IgD-negative memory B cell (primary cell): ENCODE data around the gene RASSF10. TPM values are rescaled to one million over a fixed set of nuclear protein-coding genes. Genes with fewer than 3 reads are reported as not detected.
"Not testable (repeated sequence)": the region's sequence is repeated elsewhere in the genome, so short reads cannot be mapped to it uniquely, and the experiment has no call there.

Experiments
- H3K27ac Mint-ChIP-seq, 3 donors: one replicate each; pipeline ENCODE4 v1.8.0; 2020 to 2022; ENCODE audit warnings: mild to moderate bottlenecking in 3 of 3, mixed read lengths in 3 of 3, moderate library complexity in 1 of 3
- H3K27me3 Mint-ChIP-seq: one replicate; pipeline ENCODE4 v1.8.0; 2021; ENCODE audit warnings: mixed read lengths
- H3K36me3 Mint-ChIP-seq: one replicate; pipeline ENCODE4 v1.8.0; 2020; ENCODE audit warnings: mild to moderate bottlenecking, mixed read lengths
- H3K4me1 Mint-ChIP-seq, 3 donors: one replicate each; pipeline ENCODE4 v1.8.0; 2020 to 2022; ENCODE audit warnings: mixed read lengths in 3 of 3, mild to moderate bottlenecking in 1 of 3
- H3K4me3 Mint-ChIP-seq, 4 donors: one replicate each; pipeline ENCODE4 v1.8.0; 2020 to 2022; ENCODE audit warnings: mild to moderate bottlenecking in 4 of 4, mixed read lengths in 4 of 4, moderate library complexity in 3 of 4
- H3K9me3 Mint-ChIP-seq, 3 donors: one replicate each; pipeline ENCODE4 v1.8.0; 2020 to 2021; ENCODE audit warnings: mixed read lengths in 3 of 3, mild to moderate bottlenecking in 1 of 3
- polyA plus RNA-seq: library from polyadenylated mRNA; unstranded; fragments of 300-500 nt; fragmentation: Illumina TruSeq; gene quantifications from one replicate; pipeline ENCODE4 v1.2.3, GENCODE V29; 2021

Gene RASSF10
- polyA plus RNA-seq, 1 donor from 2014 or later, result not detected

DNA sequence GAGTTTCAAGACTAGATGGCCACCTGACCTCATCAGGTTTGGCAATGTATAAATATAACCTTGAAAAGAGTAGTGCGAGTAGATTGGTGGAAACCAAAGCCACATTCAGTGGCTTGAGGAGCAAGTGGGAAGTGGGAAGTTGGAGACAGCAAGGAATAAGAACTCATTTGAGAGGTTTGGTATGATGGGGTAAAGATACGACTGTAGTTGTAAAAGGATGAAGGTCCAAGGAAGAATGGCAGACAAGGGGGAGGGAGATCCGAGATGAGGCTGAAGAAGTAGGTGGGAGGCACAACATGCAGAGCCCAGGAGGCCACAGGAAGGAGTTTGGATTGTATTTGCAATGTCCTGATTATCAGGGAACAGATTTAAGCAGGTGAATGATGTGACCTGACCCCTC lies 20.8 kb downstream of the RASSF10 start:
- Mint-ChIP-seq H3K9me3 (peaks cover 0 to under 1% (median 0%) of the 10 kb centered on the region in 3 donors), H3K4me1 (no peaks in the 10 kb centered on the region), H3K27me3 (peaks cover 1% of the 10 kb centered on the region), H3K4me3 (no peak overlapping the region), H3K27ac (no peak overlapping the region), H3K36me3 (no peaks in the 10 kb centered on the region)

DNA sequence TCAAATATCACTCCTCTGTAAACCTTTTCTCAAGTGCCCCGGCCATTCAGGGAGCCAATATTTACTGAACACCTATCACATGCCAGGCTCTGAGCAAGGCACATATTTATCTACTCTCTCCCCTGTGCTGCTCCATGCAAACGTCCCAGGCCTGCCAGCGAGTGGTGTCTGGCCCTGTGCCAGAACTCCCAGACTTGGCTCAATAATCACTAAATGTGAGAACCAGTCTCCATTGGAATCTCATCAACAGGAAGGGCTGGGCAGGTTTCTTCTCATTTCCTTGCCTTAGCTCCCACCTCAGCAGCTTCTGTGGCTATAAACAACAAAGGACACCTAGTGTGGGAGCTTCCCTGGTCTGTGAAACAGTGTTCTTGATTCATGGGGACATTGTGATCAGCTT lies 21.7 kb downstream of the RASSF10 start:
- Mint-ChIP-seq H3K4me1 (no peaks in the 10 kb centered on the region), H3K4me3 (no peak overlapping the region), H3K36me3 (no peaks in the 10 kb centered on the region), H3K27me3 (no peaks in the 10 kb centered on the region), H3K27ac (no peak overlapping the region), H3K9me3 (peaks cover 0 to 5% (median 0%) of the 10 kb centered on the region in 3 donors)

DNA sequence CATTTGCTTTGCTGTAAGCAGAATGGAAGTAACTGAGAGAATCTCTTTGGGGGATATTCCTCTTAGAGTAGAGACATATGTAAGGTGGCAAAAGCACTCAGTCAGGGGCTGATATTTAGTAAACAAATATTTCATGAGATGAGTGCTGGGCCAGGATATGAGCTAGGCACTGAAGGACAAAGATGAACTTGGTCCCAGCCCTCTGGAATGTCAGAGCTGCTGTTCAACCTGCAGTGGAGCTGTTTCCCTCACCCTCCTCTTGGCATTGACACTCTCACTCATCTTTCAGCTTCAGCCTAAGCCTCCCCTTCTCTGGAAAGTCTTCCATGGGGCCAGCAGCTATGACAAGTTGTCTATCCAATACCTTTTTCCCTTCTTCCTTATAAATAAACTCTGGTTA lies 22.2 kb downstream of the RASSF10 start:
- Mint-ChIP-seq H3K4me1 (no peaks in the 10 kb centered on the region), H3K9me3 (peaks cover 0 to 5% (median 0%) of the 10 kb centered on the region in 3 donors), H3K4me3 (no peak overlapping the region), H3K36me3 (no peaks in the 10 kb centered on the region), H3K27me3 (no peaks in the 10 kb centered on the region), H3K27ac (no peak overlapping the region)

DNA sequence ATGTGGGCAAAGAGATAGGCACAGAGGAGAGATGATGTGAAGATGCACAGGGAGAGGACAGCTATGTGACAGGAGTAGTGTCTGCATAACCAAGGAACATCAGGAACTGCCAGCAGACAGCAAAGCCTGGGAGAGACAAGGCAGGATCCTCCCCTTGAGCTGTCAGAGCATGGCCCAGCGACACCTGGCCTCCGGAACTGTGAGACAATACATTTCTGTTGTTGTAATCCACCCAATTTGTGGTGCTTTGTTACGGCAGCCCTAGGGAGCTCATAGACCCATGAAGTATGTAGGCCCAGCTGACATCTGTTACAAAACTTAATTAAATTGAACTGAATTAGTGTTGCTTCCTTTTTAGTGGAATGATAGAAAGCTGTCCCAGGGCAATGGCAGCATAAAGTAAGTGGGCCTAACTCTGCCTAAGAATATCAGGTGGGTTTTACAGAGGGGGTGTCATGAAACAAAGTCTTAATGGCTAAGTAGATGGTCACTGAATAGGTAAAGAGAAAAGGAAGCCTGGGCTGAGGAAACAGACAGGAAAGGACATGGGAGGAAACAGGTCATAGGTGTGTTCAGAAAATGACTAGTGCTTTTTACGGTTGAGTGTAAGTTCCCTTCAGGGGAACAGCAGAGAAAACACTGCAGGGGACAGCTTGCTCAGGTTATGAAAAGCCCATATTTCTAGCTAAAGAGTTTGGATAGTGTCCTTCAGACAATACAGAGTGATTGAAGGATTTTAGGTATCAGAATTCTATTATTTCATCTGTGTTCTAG lies 24.8 kb downstream of the RASSF10 start:
- Mint-ChIP-seq H3K36me3 (no peaks in the 10 kb centered on the region), H3K27ac (no peak overlapping the region), H3K27me3 (peaks cover 3% of the 10 kb centered on the region), H3K4me3 (no peak overlapping the region), H3K9me3 (peaks cover 0 to 7% (median 0%) of the 10 kb centered on the region in 3 donors), H3K4me1 (no peaks in the 10 kb centered on the region)

DNA sequence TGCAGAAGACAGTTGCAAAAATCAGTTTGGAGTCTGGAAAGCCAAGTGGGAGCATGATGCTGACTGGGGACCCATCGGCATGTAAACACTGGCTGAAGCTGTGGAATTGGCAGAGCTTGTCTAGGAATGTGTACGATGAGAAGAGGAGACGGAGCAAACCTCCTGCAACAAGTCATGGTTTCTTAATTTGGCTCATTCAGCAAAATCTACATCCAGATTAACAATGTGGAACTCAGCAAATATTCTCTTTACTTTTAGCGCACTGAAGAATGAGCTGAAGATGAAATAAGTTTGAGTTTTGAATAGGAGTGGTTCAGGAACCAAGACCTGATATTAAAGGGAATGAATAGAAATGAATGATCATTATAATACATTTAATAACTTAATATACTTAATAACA lies 26.6 kb downstream of the RASSF10 start:
- H3K27me3 Mint-ChIP-seq, result peaks cover 3% of the 10 kb centered on the region
- H3K4me3 Mint-ChIP-seq, result no peak overlapping the region
- H3K4me1 Mint-ChIP-seq, result no peaks in the 10 kb centered on the region
- peaks cover 0 to 7% (median 0%) of the 10 kb centered on the region in 3 donors for H3K9me3 Mint-ChIP-seq
- no peaks in the 10 kb centered on the region for H3K36me3 Mint-ChIP-seq
- no peak overlapping the region for H3K27ac Mint-ChIP-seq

DNA sequence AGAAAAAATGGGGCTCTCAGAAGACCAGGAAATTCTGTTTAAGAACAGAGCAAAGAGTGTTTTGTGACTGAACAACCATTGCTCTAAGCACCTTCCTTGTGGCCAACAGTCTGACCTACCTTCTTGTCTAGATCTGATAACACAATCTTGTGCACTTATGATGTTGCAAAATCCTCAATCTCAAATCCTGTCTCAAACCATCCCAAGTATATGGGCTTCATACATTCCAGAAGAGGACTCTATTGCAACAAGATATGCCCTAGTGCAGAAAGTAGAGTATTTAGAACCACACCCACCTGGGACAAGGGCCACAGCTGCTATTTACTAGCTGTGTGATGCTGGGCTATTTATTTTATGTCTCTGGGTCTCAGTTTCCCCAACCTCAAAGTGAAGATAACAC lies 27.1 kb downstream of the RASSF10 start:
- H3K27me3 Mint-ChIP-seq, result peaks cover 3% of the 10 kb centered on the region
- no peak overlapping the region for H3K4me3 Mint-ChIP-seq
- H3K4me1 Mint-ChIP-seq, result no peaks in the 10 kb centered on the region
- peaks cover 0 to 10% (median 0%) of the 10 kb centered on the region in 3 donors for H3K9me3 Mint-ChIP-seq
- H3K27ac Mint-ChIP-seq, result no peak overlapping the region
- H3K36me3 Mint-ChIP-seq, result no peaks in the 10 kb centered on the region

DNA sequence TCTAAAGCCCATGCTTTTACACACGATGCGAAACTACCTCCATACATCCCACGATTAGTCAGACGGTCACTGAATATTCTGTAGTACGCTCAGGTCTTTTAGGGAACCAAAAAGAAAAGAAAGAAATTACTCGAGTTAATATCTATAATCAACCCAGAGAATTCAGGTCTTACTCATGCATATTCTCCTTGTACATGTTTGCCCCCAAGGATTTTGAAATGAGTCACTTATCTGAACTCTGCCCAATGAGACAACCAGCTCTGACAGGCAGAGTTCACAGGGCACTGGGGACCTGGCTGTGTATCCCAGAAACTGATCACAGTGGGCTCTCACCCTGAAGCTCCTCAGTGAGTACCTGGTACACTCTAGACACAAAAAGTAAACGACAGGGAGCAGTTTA lies 29.2 kb downstream of the RASSF10 start:
- Mint-ChIP-seq H3K36me3 (no peaks in the 10 kb centered on the region), H3K27me3 (peaks cover 3% of the 10 kb centered on the region), H3K27ac (no peak overlapping the region), H3K4me3 (no peak overlapping the region), H3K9me3 (peaks cover 0 to 10% (median 0%) of the 10 kb centered on the region in 3 donors), H3K4me1 (no peaks in the 10 kb centered on the region)

DNA sequence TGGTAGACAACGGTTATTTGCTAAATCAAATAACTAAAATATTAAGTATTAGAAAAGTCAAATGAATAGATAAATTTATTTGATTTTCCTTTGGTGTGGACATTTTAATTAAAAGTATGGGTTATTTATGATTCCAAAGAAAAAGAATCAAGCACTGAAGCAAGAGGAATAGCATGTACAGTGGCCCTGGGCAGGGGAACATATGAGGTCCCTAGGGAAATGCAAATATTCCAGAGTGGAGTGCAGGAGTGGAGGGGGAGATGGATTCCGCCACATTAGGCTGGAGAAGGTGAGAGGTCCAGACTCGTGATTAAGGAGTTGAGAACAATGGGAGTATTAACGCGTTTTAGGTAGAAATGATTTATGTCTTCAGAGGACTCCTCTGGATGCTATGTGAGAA lies 30.0 kb downstream of the RASSF10 start:
- no peaks in the 10 kb centered on the region for H3K4me1 Mint-ChIP-seq

DNA sequence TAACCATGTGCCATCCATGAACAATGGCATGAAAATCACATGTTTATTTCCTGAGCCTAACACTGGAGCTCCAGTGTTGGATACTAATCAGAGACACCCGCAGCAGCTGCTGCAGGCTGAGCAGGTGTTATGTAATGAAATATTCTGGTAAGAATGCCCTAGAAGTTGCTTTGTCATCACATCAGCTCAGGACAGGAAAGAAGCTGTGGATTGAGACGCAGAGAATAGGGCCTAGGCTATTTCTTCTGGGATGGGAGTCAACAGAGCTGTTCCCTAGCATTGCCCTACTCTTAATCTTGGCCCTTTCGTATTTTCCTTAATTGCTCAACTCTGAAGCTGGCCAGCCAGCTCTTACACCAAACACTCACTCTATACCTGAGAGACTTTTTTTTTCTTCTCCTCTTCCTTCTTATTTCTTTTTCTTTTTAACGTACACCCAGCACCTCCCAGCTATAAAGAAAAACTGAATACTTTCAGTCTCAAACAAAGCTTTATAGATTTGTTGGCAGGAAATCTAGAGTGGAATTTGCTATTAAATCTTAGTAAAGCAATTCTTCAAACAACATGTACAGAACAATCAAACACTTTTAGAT lies 31.9 kb downstream of the RASSF10 start:
- peaks cover 0 to 5% (median 0%) of the 10 kb centered on the region in 3 donors for H3K9me3 Mint-ChIP-seq
- peaks cover 3% of the 10 kb centered on the region for H3K27me3 Mint-ChIP-seq
- H3K4me3 Mint-ChIP-seq, result no peak overlapping the region
- no peaks in the 10 kb centered on the region for H3K4me1 Mint-ChIP-seq
- H3K27ac Mint-ChIP-seq, result no peak overlapping the region
- H3K36me3 Mint-ChIP-seq, result no peaks in the 10 kb centered on the region

More for the DNA sequence above, 30.0 kb downstream of the RASSF10 start:
- Mint-ChIP-seq H3K27ac (no peak overlapping the region), H3K4me3 (no peak overlapping the region), H3K9me3 (peaks cover 0 to 10% (median 0%) of the 10 kb centered on the region in 3 donors), H3K27me3 (peaks cover 3% of the 10 kb centered on the region), H3K36me3 (no peaks in the 10 kb centered on the region)

DNA sequence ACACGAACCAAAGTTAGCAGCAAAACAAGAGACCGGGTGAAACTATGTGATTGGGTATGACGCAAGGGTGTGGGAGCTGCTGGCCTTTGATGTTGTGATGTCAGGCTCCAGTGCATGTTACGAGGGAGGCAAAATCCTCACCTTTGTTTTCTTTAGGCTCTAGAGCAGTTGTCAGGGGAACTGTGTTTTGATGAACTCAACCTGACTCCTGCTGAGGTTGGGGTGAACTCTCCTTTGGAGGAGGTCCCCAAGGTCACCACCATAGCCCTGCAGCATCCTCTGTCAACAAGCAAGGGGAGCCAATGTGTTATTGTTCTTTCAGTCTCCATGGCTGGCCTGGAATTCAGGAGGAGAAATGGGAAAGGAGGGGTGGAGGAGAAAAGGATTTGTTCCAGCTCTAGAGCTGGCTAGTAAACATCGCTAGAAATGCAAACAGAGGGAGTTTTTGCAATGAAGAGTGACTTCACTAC lies 33.8 kb downstream of the RASSF10 start:
- Mint-ChIP-seq H3K4me1 (no peaks in the 10 kb centered on the region), H3K27me3 (no peaks in the 10 kb centered on the region), H3K27ac (no peak overlapping the region), H3K4me3 (no peak overlapping the region), H3K36me3 (no peaks in the 10 kb centered on the region), H3K9me3 (peaks cover 0 to 5% (median 0%) of the 10 kb centered on the region in 3 donors)

DNA sequence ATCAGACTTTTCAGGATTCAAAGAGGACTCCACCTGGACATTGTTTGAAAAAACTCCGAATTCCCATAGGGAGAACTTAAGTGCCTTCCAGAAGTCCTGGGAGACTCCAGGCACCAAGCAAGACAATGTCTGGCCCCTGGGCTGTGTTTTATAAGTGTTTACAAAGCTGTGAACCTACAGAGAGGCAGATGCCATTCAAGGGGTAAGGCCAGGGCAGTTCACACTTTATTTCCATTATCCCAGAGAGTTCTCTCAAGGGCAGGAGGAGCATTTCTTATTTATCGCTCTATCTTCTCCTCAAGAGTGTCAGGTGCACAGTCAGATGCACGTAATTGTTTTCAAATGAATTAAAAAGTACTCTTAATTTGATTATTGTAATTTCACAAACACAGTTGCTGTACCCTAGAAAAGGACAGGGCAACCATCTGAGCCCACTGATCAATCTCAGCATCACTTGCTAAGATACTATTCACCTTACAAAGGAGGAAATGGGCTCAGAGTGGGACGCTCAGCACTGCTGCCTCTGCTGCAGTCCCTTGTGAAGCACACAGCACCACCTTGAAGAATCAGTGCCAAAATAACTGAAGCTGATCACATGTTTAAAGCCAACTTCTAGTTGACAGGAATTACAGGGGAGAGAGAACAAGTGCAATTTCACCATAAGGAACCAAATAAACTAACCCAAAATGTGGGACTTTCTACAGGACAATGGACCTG lies 35.0 kb downstream of the RASSF10 start:
- H3K36me3 Mint-ChIP-seq, result no peaks in the 10 kb centered on the region
- no peaks in the 10 kb centered on the region for H3K4me1 Mint-ChIP-seq
- H3K27me3 Mint-ChIP-seq, result no peaks in the 10 kb centered on the region
- no peak overlapping the region for H3K4me3 Mint-ChIP-seq
- peaks cover 0 to 3% (median 0%) of the 10 kb centered on the region in 3 donors for H3K9me3 Mint-ChIP-seq
- H3K27ac Mint-ChIP-seq, result no peak overlapping the region

DNA sequence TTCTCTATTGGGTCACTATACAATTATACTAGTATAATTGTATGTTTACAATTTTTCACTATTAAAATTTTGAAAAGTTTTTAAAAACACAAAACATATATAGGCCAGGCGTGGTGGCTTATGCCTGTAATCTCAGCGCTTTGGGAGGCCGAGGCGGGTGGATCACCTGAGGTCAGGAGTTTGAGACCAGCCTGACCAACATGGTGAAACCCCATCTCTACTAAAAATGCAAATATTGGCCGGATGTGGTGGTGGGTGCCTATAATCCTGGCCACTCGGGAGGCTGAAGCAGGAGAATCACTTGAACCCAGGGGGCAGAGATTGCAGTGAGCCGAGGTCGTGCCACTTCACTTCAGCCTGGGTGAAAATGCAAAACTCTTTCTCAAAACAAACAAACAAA lies 36.0 kb downstream of the RASSF10 start:
- H3K27me3 Mint-ChIP-seq, H3K27ac Mint-ChIP-seq, H3K36me3 Mint-ChIP-seq, H3K4me1 Mint-ChIP-seq, H3K9me3 Mint-ChIP-seq, H3K4me3 Mint-ChIP-seq: not testable (repeated sequence)

DNA sequence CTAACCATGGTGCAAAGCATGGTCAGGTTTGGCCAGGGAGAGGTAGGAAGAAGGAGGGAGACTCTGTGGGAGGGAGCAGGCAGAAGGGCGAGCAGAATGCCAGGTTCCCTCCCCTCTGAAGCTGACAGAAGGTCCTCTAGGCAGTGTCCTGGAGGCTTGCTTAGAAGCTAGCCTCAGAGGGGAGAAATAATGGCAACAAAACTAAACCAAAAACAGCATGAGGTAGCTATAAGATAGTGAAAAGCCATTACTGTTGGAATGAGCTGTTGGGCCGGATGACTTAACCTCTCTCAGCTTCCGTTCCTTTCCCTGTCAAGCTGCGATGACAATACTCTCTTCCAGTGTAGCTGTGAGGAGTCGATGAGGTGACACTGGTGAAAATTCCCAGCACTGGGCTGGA lies 36.6 kb downstream of the RASSF10 start:
- H3K36me3 Mint-ChIP-seq, result no peaks in the 10 kb centered on the region
- H3K27ac Mint-ChIP-seq, result no peak overlapping the region
- H3K4me1 Mint-ChIP-seq, result no peaks in the 10 kb centered on the region
- H3K4me3 Mint-ChIP-seq, result no peak overlapping the region
- H3K27me3 Mint-ChIP-seq, result peaks cover 4% of the 10 kb centered on the region
- peaks cover 0 to 7% (median 0%) of the 10 kb centered on the region in 3 donors for H3K9me3 Mint-ChIP-seq

DNA sequence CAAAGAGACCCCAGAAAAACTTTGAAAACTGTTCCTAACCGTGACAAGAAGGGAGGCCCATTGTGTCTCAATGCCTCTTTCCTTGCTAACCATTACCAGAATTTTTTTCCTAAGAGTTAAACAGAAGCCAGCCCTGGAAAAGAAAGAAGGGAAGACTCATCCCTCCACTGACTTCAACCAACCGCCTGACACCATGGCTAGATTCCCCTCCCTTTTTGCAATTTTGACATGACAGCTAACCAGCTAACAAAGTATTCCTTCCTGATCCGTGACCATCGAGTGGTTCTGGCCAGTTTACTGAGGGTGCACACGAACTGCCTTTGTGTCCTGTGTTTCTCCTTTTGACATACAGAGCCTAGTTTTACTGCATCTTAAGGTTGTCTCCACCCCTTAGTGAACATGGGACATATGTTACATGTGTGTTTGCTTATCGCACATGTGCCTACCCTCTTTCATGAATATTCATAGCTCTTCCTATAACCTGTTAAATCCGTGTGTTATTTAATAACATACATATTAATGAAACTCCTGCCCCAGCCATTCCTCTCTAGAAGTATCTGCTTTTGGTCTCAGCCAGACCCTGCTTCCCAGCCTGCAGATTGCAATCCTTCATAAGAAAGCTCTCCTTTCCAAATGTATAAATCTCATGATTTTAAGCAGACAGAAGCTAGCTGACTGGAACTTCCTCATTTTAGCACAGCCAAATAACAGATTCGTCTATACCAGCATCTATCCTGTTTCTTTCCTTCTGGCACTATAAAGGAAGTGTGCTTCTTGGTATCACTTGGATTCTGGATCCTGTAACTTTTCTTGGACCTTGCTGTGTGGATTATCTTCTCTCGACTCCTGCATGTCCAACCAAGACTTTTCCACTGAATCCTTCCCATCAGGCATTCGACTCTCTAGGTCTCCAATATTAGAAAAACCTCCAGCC lies 37.8 kb downstream of the RASSF10 start:
- Mint-ChIP-seq H3K27me3 (peaks cover 7% of the 10 kb centered on the region), H3K4me1 (no peaks in the 10 kb centered on the region), H3K27ac (no peak overlapping the region)

More for the DNA sequence above, 37.8 kb downstream of the RASSF10 start:
- Mint-ChIP-seq H3K4me3 (no peak overlapping the region), H3K9me3 (peaks cover 0 to 4% (median 0%) of the 10 kb centered on the region in 3 donors), H3K36me3 (no peaks in the 10 kb centered on the region)
